H9 (cell line): Measurements from ENCODE around the gene NUP188. TPM values are rescaled to one million over a fixed set of nuclear protein-coding genes. Genes with fewer than 3 reads are reported as not detected.
A peak's percentile ranks its signal among the peaks of the same experiment; 100 is the strongest.

ENCODE experiments used
- DNase-seq: peaks from one replicate; pipeline ENCODE4 v3.0.0-alpha.2; 2017
- H2AFZ ChIP-seq: one replicate; pipeline ENCODE4 v1.6.1; 2013; ENCODE audit warnings: mild to moderate bottlenecking, low read length, control low read depth, moderate library complexity
- H2AK5ac ChIP-seq: 2 replicates; pipeline ENCODE4 v1.6.1; 2013; ENCODE audit warnings: low read length, control low read depth, mixed read lengths; ENCODE audit not compliant: insufficient read length
- H2BK120ac ChIP-seq: one replicate; pipeline ENCODE4 v1.6.1; 2013; ENCODE audit warnings: low read depth, mild to moderate bottlenecking, low read length, control low read depth, inconsistent platforms; ENCODE audit not compliant: poor library complexity, severe bottlenecking
- H2BK12ac ChIP-seq: 2 replicates; pipeline ENCODE4 v1.6.1; 2013; ENCODE audit warnings: low read length, control low read depth, mixed read lengths, low read depth; ENCODE audit not compliant: insufficient read length
- H2BK15ac ChIP-seq: 2 replicates; pipeline ENCODE4 v1.6.1; 2013; ENCODE audit warnings: low read depth, low read length, control low read depth
- H2BK20ac ChIP-seq: one replicate; pipeline ENCODE4 v1.6.1; 2013; ENCODE audit warnings: low read depth, mild to moderate bottlenecking, low read length, control low read depth, inconsistent platforms; ENCODE audit not compliant: poor library complexity, severe bottlenecking
- H2BK5ac ChIP-seq: 2 replicates; pipeline ENCODE4 v1.6.1; 2013; ENCODE audit warnings: low read length, control low read depth, mixed read lengths; ENCODE audit not compliant: insufficient read length
- H3K14ac ChIP-seq: 2 replicates; pipeline ENCODE4 v1.6.1; 2013; ENCODE audit warnings: low read length, control low read depth; ENCODE audit not compliant: insufficient read depth
- H3K18ac ChIP-seq: 2 replicates; pipeline ENCODE4 v1.6.1; 2013; ENCODE audit warnings: low read depth, mild to moderate bottlenecking, mixed read lengths, low read length, control low read depth; ENCODE audit not compliant: insufficient read length
- H3K23ac ChIP-seq: 2 replicates; pipeline ENCODE4 v1.6.1; 2013; ENCODE audit warnings: low read length, control low read depth, mixed read lengths, low read depth; ENCODE audit not compliant: insufficient read length
- H3K23me2 ChIP-seq: 2 replicates; pipeline ENCODE4 v1.6.1; 2013; ENCODE audit warnings: low read depth, mild to moderate bottlenecking, mixed read lengths, low read length, control low read depth; ENCODE audit not compliant: insufficient read length, poor library complexity, severe bottlenecking
- H3K27ac ChIP-seq: 2 replicates; pipeline ENCODE4 v1.5.1; 2013; ENCODE audit warnings: low read length, control low read depth, mixed read lengths, low read depth; ENCODE audit not compliant: insufficient read length
- H3K27me3 ChIP-seq: 2 replicates; pipeline ENCODE4 v1.6.1; 2013; ENCODE audit warnings: low read length, control low read depth, inconsistent platforms; ENCODE audit not compliant: insufficient read depth
- H3K4ac ChIP-seq: 2 replicates; pipeline ENCODE4 v1.6.1; 2013; ENCODE audit warnings: low read depth, mild to moderate bottlenecking, control low read depth, inconsistent platforms, low read length, moderate library complexity
- H3K4me1 ChIP-seq: 2 replicates; pipeline ENCODE4 v1.6.1; 2013; ENCODE audit warnings: low read length, control low read depth, inconsistent platforms; ENCODE audit not compliant: insufficient read depth
- H3K4me2 ChIP-seq: 2 replicates; pipeline ENCODE4 v1.6.1; 2013; ENCODE audit warnings: low read length, control low read depth, mixed read lengths; ENCODE audit not compliant: insufficient read length, insufficient read depth
- H3K56ac ChIP-seq: 2 replicates; pipeline ENCODE4 v1.6.1; 2013; ENCODE audit warnings: low read depth, mild to moderate bottlenecking, mixed read lengths, low read length, control low read depth; ENCODE audit not compliant: insufficient read length
- H3K79me1 ChIP-seq: 2 replicates; pipeline ENCODE4 v1.6.1; 2013; ENCODE audit warnings: low read depth, mild to moderate bottlenecking, moderate library complexity, low read length, control low read depth, inconsistent platforms; ENCODE audit not compliant: insufficient read depth, poor library complexity, severe bottlenecking
- H3K79me2 ChIP-seq: 2 replicates; pipeline ENCODE4 v1.6.1; 2013; ENCODE audit warnings: low read length, control low read depth, inconsistent platforms; ENCODE audit not compliant: insufficient read depth
- H3K9ac ChIP-seq: 2 replicates; pipeline ENCODE4 v1.6.1; 2013; ENCODE audit warnings: low read length, control low read depth, mixed read lengths; ENCODE audit not compliant: insufficient read length; ENCODE audit errors: extremely low read depth
- H3K9me3 ChIP-seq: one replicate; pipeline ENCODE4 v1.6.1; 2013; ENCODE audit warnings: low read depth, low read length, inconsistent platforms; ENCODE audit not compliant: control insufficient read depth
- H3T11ph ChIP-seq: one replicate; pipeline ENCODE4 v1.6.1; 2013; ENCODE audit warnings: mild to moderate bottlenecking, low read length, control low read depth, inconsistent platforms
- H4K20me1 ChIP-seq: one replicate; pipeline ENCODE4 v1.6.1; 2013; ENCODE audit not compliant: control insufficient read depth, insufficient read length, insufficient read depth
- H4K5ac ChIP-seq: 2 replicates; pipeline ENCODE4 v1.6.1; 2013; ENCODE audit warnings: low read depth, mild to moderate bottlenecking, mixed read lengths, low read length, control low read depth; ENCODE audit not compliant: insufficient read length
- H4K8ac ChIP-seq: replicated peaks from 2 replicates; pipeline ENCODE4 v1.6.1; 2013; ENCODE audit warnings: low read length, control low read depth, mixed read lengths, low read depth; ENCODE audit not compliant: insufficient read length
- H4K91ac ChIP-seq: 2 replicates; pipeline ENCODE4 v1.6.1; 2013; ENCODE audit warnings: low read depth, mild to moderate bottlenecking, moderate library complexity, mixed read lengths, low read length, control low read depth; ENCODE audit not compliant: insufficient read length
- H3K27ac Mint-ChIP-seq, 3 experiments: 2 replicates in 2 of 3; 3 replicates in 1 of 3; pipeline ENCODE4 v1.8.0; 2020 to 2021; ENCODE audit warnings: mixed read lengths in 3 of 3, mild to moderate bottlenecking in 1 of 3, moderate library complexity in 1 of 3
- H3K27me3 Mint-ChIP-seq: 2 replicates; pipeline ENCODE4 v1.8.0; 2021; ENCODE audit warnings: low read depth, mild to moderate bottlenecking, moderate library complexity, mixed read lengths
- H3K36me3 Mint-ChIP-seq, 3 experiments: 2 replicates in 2 of 3; 3 replicates in 1 of 3; pipeline ENCODE4 v1.8.0; 2020 to 2021; ENCODE audit warnings: low read depth in 3 of 3, mixed read lengths in 3 of 3; ENCODE audit not compliant: insufficient read depth in 1 of 3
- H3K4me1 Mint-ChIP-seq, 2 experiments: 2 replicates each; pipeline ENCODE4 v1.8.0; 2020; ENCODE audit warnings: mixed read lengths in 2 of 2
- H3K4me3 Mint-ChIP-seq, 2 experiments: 2 replicates in 1 of 2; 3 replicates in 1 of 2; pipeline ENCODE4 v1.8.0; 2020 to 2021; ENCODE audit warnings: mild to moderate bottlenecking in 2 of 2, mixed read lengths in 2 of 2, moderate library complexity in 1 of 2
- H3K9me3 Mint-ChIP-seq, 2 experiments: 2 replicates in 1 of 2; 3 replicates in 1 of 2; pipeline ENCODE4 v1.8.0; 2020; ENCODE audit warnings: mild to moderate bottlenecking in 2 of 2, mixed read lengths in 2 of 2, moderate library complexity in 1 of 2
- CTCF ChIP-seq: fragments of 200-600 bp; sonication (generic); conservative IDR thresholded peaks from 3 replicates; pipeline ENCODE4 v1.8.0; 2021; ENCODE audit warnings: antibody characterized with exemption, mild to moderate bottlenecking
- WGBS: extraction: QIAGEN DNeasy Blood & Tissue Kit; methylation state at CpG from one replicate; pipeline ENCODE4 v1.1.7; 2013; ENCODE audit warnings: missing lambda C conversion rate, low lambda C conversion rate, mixed read lengths; ENCODE audit not compliant: insufficient read length; ENCODE audit errors: extremely low coverage; 5-methylcytosine and 5-hydroxymethylcytosine counted together
- total RNA-seq: library from RNA; stranded (reverse); gene quantifications from 2 replicates; pipeline ENCODE4 v1.2.1, GENCODE V29; 2021

Gene NUP188
- total RNA-seq, 1 experiment from 2014 or later, result 101 TPM

GRCh38 chr9:128936171-128936865 lies 11.2 kb upstream of the NUP188 start:
- Histone ChIP-seq H3K4ac (no peak overlapping the region), H3K27me3 (no peaks in the 10 kb centered on the region), H3K4me1 (no peaks in the 10 kb centered on the region), H4K5ac (no peak overlapping the region), H3K18ac (no peak overlapping the region), H2BK120ac (no peak overlapping the region), H2BK15ac (no peak overlapping the region), H2BK20ac (no peak overlapping the region), H3K27ac (no peak overlapping the region), H3K4me2 (no peak overlapping the region), H3K9me3 (no peaks in the 10 kb centered on the region), H3K9ac (no peak overlapping the region), H2AFZ (no peak overlapping the region), H3K79me2 (no peaks in the 10 kb centered on the region), H3K14ac (no peak overlapping the region), H2BK5ac (no peak overlapping the region), H3K23me2 (no peaks in the 10 kb centered on the region), H2BK12ac (no peak overlapping the region), H4K20me1 (no peaks in the 10 kb centered on the region), H3K23ac (no peak overlapping the region), H4K91ac (no peak overlapping the region), H3T11ph (no peak overlapping the region), H2AK5ac (no peak overlapping the region), H3K79me1 (no peaks in the 10 kb centered on the region), H3K56ac (no peak overlapping the region), H4K8ac (no peak overlapping the region)
- WGBS, result no CpG with 5 or more reads among the region's 11 CpGs
- H3K4me1 Mint-ChIP-seq, result no peaks in the 10 kb centered on the region
- no peaks in the 10 kb centered on the region for H3K9me3 Mint-ChIP-seq
- no peak overlapping the region for H3K4me3 Mint-ChIP-seq
- H3K36me3 Mint-ChIP-seq, result no peaks in the 10 kb centered on the region; a peak in 1 of 7 replicates
- TF ChIP-seq CTCF, result no peak
- no peaks in the 10 kb centered on the region; the same call in 1 of the 2 replicates for H3K27me3 Mint-ChIP-seq
- peak; percentile 22 for DNase-seq
- no peak overlapping the region for H3K27ac Mint-ChIP-seq
